GM21528 (cell line): ENCODE data around the gene ZNF891.
A peak's percentile ranks its signal among the peaks of the same experiment; 100 is the strongest.

Source experiments
- ATAC-seq: cut with Tn5 transposase; IDR thresholded peaks from one replicate; pipeline ENCODE4 v1.9.1; 2021; ENCODE audit warnings: mild to moderate bottlenecking, moderate library complexity; ENCODE audit not compliant: unreplicated experiment, low FRiP score

The ZNF891 gene

GRCh38 chr12:133130038-133130807 lies at the start of gene ZNF891, which contains the start of gene ZNF10:
TSS of gene ZNF891 (minus strand) at chr12:133130274. CDS start at chr12:133121918, 8,356 bp downstream.
TSS of gene ZNF10 (plus strand) at chr12:133130627. CDS start at chr12:133144493, 13,866 bp downstream.
- ATAC-seq = peak; percentile 92

GRCh38 chr12:133174901-133175300 lies 44.8 kb upstream of the ZNF891 start:
- ATAC-seq = no peak

- no peak for ATAC-seq
Observed at GRCh38 chr12:133172491-133172890, 42.4 kb upstream of the ZNF891 start.

GRCh38 chr12:133165776-133166175 lies 35.7 kb upstream of the ZNF891 start:
- no peak for ATAC-seq

GRCh38 chr12:133156125-133156690 lies 26.1 kb upstream of the ZNF891 start:
- ATAC-seq = no peak

- no peak for ATAC-seq
Observed at GRCh38 chr12:133145981-133146380, 15.9 kb upstream of the ZNF891 start.

- ATAC-seq = no peak
Observed at GRCh38 chr12:133135747-133136146, 5.7 kb upstream of the ZNF891 start.

- ATAC-seq = peak; percentile 11
Observed at GRCh38 chr12:133130808-133131128, 694 bp upstream of the ZNF891 start.

- ATAC-seq = no peak
Observed at GRCh38 chr12:133129368-133130037, 571 bp downstream of the ZNF891 start.

- ATAC-seq = no peak
Observed at GRCh38 chr12:133124674-133125073, 5.4 kb downstream of the ZNF891 start.

- no peak for ATAC-seq
Observed at GRCh38 chr12:133120385-133121191, 9.5 kb downstream of the ZNF891 start.

GRCh38 chr12:133108150-133108549 lies 21.9 kb downstream of the ZNF891 start:
- no peak for ATAC-seq

GRCh38 chr12:133107121-133107520 lies 23.0 kb downstream of the ZNF891 start:
- ATAC-seq = no peak

- no peak for ATAC-seq
Observed at GRCh38 chr12:133106253-133106652, 23.8 kb downstream of the ZNF891 start.

GRCh38 chr12:133105620-133106019 lies 24.5 kb downstream of the ZNF891 start:
- ATAC-seq = no peak

GRCh38 chr12:133083345-133083744 lies 46.7 kb downstream of the ZNF891 start:
- no peak for ATAC-seq

GRCh38 chr12:133081159-133081780 lies 48.8 kb downstream of the ZNF891 start:
- ATAC-seq = no peak

GRCh38 chr12:133080368-133081158 lies 49.5 kb downstream of the ZNF891 start, which contains the start of gene ZNF140:
TSS of gene ZNF140 (plus strand) at chr12:133080923. CDS start at chr12:133081321, 398 bp downstream.
- ATAC-seq = peak; percentile 75

GRCh38 chr12:133080026-133080367 lies 50.1 kb downstream of the ZNF891 start:
- peak; percentile 83 for ATAC-seq

- ATAC-seq = no peak
Observed at GRCh38 chr12:133073836-133074235, 56.2 kb downstream of the ZNF891 start.
